ENCODE data around the gene ST8SIA4.

Gene ST8SIA4, protein sequence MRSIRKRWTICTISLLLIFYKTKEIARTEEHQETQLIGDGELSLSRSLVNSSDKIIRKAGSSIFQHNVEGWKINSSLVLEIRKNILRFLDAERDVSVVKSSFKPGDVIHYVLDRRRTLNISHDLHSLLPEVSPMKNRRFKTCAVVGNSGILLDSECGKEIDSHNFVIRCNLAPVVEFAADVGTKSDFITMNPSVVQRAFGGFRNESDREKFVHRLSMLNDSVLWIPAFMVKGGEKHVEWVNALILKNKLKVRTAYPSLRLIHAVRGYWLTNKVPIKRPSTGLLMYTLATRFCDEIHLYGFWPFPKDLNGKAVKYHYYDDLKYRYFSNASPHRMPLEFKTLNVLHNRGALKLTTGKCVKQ

DNA sequence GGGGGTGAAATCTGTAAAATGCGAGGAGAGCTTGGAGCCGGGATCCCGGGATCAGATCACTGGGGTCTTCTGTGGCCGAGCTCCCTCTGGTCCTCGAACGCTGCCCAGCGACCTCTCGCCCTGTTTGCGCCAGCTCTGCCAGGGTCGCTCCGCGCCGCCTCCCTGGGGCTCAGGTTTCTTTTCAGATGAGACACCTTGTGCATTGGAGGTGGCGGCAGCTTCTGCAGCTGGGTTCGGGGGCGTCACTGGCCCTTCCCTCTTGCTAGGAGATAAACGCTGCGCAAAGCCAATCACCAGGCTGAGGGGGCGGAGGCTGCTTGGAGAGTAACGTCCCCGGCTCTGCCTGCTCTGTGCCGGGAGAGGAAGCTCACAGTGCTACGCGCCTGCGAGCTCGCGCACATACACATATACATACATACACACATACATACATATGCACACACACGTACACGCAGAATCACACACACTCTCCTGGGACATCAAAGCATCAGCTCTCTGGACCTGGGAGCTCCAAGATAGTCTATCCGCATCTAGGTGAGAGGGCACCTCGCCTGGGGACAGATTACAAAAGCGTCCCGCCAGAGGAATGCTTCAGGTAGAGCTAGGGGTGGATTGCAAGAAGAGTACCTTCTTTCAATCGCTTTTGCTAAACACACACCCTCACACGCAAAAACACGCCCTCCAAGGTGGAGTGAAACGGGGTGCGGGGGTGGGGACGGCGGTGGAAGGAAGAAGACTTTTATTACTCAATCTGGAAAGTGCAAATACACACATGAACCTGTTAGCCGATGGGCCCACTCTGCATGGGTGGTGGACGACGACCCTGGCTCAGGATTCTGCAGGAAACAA is at the start of gene ST8SIA4:
ST8SIA4 (minus strand) TSS at position 244 of the 849 bp plus-strand sequence. CDS start 327 bp downstream, outside the sequence.
- peak; percentile 78 to 81 for DNase-seq (ENCODE audit: low read depth in 2 of 2)

DNA sequence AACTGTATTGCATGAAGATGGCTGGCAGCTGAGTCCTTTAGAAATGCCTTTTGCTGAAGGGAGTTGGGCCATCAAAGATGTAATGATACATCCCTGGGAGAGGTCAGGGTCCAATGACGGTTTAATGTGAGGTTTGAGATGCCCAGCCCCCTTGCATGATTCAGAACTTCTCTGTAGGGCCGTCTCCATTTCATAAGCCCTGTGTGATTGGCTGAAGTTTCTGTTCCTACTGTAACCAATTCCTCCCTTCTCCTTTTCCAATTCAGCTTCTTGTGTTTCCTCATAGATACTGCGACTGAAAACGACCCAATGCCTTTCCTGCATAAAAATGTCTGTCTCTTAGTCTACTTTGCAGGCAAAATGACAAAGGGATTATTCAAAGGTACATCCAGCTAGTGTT is 47.9 kb upstream of the ST8SIA4 start:
- DNase-seq (ENCODE audit: low read depth in 2 of 2): no peak

DNA sequence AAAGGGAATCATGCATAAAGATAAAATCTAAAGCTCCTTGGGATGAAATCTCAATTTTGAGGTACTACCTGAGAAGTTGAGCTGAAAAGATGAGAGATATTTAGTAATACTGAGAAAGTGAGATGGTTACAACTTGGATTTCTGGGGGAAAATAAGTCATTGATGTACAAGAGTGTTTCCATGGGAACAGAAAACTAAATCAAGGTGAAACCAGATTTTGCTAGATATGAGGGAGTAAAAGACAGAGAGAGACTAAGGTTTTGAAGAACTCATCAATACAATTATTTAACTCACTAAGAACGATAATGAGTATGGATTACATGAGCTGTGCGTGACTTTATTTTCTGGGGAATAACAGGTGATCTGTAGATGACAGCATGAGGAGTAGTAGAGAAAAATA is 10.2 kb upstream of the ST8SIA4 start:
- DNase-seq (ENCODE audit: low read depth in 2 of 2): no peak

DNA sequence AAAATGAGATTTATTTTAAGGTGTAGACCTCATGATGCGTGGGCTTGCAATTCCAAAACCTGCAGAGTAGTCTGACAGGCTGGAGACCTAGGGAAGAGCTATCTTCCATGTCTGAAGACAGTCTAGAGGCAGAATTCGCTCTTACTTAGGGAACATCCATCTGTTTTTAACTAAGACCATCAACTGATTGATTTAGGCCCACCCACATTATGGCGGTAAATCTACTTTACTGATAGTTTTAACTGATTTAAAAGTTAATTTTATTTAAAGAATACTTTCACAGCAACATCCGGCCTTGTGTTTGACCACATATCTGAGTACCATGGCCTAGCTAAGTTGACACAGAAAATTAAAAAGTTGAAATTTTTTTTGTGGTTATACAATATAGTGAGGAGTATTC is 6.0 kb upstream of the ST8SIA4 start:
- DNase-seq (ENCODE audit: low read depth in 2 of 2): no peak

DNA sequence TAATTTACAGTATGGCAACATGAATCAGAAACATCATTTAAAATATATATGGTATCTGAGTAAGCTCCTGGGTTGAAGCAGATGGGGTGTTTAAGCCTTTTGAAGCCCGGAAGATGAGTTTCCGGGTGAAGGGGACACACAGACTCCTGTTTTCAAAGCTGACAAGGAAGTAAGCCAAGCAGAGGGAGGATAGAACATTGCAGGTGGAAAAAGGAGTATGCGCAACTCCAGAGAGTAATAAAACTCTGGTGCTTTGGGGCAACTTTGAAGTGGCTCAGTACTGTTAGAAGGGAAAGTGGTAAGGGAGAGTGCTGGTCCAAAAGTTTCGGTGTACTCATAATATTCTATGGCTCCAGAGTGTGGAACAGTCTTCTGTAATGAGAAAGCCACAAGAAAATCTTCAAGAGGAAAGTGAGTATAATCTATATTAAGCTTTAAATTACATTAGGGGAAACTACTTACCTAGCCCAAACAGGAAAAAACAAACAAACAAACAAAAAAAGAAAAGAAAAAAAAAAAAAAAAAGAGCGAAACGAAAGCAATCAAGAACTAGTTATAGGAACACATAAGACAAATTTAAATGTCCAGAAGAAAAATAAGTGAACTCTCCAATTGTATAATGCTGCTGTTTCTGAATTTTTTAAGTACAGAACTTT is 2.3 kb upstream of the ST8SIA4 start:
- no peak for DNase-seq (ENCODE audit: low read depth in 2 of 2)

DNA sequence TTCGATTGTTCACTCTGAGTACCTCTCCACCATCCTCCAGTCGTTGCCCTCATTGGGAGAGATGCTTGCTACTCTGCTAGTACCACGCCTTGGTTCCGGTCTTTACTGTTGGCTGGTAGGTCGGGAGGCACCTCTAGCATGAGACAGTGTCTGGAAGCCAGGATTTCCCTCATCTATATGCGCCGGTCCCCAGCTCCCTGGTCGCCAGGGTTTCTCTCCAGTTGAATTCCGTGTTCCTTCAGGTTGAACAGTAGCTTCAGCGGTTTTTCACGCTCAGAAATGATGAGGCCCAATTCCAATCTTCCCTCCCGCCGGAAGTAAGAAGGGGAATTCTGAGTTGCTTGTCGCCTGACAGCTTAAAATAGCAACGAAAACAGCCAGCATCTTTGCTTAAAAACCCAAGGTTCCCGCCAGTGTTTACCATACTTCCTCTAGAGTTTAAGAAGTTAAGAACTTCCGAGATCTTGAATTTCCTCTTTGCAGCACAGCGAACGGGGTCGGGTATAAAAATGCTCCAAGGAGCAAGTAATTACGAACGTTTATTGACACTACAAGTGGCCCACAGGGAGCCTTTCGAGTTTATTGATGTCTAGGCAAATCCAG is 1.3 kb upstream of the ST8SIA4 start:
- DNase-seq (ENCODE audit: low read depth in 2 of 2): peak in 1 of 2 donors; percentile 29

DNA sequence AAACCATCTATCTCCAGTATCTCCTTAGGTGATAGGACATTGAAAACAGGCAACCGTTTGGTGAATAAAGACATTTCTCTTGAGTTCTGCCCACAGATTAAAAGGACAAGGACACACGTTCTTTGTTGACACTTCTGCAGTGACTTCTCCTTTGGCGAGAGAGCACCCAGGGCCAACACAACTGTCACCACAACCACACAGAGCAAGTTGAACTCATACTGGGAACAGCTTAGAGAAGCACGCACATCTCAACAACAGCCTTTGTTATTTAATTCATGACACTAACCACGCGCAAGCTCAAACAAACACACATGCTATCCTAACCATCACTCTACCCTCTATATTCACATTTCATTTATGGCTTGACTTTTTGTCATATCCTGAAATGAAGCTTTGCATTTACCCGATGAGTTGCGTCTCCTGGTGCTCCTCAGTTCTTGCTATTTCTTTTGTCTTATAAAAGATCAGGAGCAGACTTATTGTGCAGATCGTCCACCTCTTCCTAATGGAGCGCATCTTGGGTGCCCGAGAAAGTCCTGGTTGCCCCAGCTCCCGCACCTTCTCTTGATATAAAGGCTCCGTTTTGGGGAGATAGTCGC is 543 bp downstream of the ST8SIA4 start:
- no peak for DNase-seq (ENCODE audit: low read depth in 2 of 2)

DNA sequence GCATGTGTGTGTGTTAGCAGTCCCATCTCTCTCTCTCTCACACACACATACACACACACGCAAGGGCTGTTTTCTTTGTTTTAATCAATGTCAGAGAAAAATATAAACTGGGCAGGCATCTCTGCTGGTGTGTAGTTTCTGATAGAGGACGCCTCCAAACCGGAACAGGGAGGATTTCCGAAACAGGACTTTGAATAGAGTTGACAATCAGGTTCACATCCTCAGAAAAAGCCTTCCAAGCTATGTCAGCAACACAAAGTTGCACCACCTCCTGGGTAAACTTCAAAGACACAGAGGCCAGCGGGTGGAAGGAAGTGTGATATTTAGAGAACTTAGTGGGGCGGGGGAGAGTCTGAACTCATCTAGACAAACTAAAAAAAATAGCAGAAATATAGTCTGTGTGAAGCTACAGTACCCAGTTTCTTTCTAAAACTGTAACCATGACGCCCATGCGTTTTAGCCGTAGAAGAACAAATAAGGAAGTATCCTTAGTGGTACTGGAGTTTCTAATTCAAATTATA is 1.2 kb downstream of the ST8SIA4 start:
- DNase-seq (ENCODE audit: low read depth in 2 of 2): peak in 1 of 2 donors; percentile 28

DNA sequence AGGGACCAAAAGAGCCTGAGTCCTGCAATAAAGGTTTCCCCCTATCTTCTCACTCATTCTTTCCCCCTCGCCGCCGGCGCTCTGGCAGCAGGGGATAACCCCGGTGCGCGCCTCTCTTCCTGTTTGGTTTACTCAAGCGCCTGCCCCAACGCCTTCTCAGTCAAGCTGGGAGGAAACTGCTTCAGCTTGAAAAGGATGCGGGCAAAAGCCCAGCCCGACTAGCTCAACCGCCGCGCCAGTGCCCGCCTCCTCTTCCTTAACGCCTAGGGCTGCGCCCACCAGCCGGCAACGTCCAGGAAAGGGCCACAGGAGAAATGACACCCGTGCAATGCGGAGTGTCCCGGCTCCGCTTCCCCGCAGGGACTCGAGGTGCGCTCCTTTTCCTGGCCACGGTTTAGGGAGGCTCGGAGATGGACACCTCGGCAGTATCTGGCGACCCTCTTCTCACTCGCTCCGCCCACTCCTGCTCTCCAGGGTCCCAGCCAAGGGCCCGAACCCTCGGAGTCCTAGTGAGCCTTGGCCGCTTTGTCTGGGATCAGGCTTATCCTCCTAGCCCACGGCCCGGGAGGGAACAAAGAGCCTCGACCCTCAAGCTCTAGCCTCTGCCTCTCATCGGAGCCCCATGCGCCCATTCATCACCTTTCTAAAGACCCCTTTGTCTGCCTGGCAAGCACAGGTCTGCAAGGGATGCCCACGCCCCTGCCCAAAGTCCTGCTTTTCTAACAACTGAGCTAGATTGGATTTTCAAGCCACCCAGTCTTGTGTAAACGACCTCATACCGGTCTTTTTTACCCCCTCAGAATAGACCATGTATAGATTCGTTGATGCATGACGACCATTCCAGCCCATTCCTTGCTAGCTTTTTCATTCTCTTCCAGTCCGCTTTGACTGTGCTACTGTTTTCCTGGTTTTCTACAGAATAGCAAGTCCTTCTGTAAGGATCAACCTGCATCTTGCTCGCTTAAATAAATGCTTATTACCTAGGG is 2.0 kb downstream of the ST8SIA4 start:
- peak; percentile 80 to 85 for DNase-seq (ENCODE audit: low read depth in 2 of 2)

DNA sequence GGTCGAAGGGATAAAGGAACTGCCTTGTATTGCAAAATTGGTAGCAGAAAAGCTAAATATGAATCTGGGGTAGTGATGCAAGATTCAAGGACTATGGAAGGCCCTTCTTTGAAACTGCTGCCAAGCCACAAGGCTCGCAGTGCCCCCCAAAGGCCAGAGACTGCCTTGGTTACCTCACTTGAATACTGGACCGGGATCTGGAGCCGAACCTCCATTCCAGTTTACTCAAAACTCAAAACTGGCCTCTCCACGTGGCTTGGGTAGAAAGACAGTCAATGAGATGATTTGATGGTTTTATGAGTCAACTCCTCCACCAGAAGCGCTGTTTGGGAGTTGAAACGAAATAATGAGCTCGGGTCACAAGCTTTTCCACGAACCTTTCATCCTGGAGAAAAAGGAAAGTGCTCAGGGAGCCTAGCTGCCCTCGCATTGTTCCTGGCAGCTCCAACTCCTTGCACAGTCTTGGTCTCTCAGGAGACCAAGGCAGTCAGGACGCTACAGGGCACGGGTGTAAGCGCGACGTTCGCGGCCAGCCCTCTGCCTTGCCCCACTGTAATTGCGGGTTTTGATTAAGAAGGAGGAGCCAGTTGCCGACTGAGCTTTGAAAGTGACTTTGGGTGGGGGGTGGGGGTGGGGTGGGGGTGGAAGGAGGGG is 2.8 kb downstream of the ST8SIA4 start:
- no peak for DNase-seq (ENCODE audit: low read depth in 2 of 2)

DNA sequence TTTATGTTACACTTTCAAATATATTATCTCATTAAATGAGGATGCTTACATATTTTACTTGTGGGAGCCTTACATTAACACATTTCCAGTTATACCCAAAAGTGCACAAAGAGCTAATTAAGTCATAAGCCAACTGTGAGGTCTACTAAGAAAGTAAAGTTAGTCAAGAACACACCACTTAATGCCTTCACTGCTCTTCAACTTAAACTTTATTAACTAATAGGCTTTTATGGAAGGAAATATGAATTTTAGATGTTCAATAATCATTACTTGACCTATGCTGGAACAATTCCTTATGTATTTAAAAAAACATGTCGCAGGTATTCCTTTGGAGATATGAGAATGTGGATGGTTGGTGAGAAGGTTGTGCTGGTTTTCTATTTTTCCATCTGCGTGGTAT is 3.4 kb downstream of the ST8SIA4 start:
- DNase-seq (ENCODE audit: low read depth in 2 of 2): no peak

DNA sequence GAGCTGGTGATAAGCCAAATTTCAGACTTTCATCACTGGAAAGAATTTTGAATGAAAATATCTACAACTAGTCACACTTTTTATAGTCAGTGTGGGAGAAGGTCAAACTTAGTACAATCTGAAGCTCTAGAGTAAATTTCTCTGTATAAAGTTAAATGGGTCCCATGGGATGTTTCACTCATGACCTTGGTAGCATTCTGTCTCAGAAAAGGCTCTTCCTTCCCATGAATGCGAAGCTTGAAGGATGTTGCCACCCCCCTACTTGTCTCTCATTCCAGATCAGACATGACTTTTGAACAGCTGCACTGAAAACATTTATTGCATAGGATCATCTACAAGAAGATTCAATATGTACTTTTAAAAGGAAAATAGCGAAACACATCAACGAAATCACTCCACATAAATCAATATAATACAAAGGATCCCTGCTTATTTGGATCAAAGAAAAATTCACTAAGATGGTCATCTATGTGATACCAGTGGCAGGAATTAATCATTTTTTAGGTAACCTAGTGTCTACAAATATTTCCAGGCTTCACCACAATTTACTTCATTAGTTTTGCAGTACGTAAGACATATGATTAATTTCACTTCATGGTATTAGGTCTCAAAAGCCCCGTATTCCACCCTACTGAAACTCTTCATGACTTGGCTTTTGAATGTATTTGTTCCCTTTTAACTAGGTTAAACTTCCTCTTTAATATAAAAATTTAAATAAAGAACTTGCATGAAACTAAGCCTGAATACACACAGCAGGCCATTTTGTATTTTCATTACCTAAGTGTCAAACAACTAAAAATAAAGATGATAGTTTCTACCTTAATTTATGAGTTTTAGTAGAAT is 4.4 kb downstream of the ST8SIA4 start:
- no peak for DNase-seq (ENCODE audit: low read depth in 2 of 2)

DNA sequence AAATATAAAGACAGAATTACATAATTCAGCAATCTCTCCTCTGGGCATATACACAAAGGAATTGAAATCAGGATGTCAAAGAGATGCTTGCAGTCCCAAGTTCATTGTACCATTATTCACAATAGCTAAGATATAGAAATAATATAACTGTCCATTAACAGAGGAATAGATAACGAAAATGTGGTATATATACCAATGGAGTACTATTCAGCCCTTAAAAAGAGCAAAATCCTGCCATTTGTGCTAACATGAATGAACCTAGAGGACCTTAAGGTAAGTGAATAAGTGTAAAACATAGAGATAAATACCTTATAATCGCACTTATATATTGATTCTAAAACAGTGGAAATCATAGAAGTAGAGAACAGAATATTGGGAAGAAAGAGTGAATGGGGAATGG is 7.0 kb downstream of the ST8SIA4 start:
- DNase-seq (ENCODE audit: low read depth in 2 of 2): no peak

DNA sequence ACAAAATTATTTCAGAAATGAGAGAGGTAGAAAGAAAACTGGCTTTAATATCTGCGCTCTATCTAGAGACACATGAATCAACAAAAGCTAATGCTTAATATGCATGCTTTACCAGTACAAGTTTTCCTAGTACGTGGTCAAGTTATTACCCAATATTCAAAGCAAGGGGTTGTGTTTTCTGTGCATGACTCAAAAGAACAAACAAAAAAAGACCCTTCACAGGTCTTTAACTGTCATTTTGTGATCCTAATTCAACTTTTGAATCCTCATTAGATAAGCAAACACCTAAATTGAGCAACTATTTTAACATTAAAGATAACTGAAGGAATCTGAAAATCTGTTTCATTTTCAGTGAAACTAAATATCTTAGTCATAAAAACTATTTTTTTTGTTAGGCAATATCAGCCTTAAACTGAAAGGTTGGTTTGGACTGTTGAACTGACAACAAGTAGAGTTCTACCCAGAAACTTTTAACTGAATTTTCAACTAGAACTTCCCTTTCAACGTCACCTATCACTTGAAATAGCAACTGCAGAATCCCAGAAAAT is 12.5 kb downstream of the ST8SIA4 start:
- no peak for DNase-seq (ENCODE audit: low read depth in 2 of 2)

DNA sequence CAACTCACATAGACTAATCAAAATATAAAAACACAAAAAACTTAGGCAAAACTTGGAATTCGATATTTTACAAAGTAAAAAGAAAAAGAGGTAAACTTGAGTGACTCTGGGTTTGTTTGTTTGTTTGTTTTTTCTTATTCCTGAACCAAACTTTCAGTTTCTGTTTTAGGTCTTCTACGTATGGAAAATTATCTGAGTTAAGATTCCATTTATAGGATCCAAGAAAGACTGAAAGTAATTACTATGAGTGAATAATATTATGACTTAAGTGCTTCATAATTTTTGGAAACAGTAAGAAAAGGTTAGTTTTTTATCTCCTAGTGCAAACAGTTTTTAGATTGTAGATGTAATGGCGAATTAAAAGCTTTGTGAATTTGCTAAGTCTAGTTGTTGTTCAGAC is 13.2 kb downstream of the ST8SIA4 start:
- DNase-seq (ENCODE audit: low read depth in 2 of 2): no peak

DNA sequence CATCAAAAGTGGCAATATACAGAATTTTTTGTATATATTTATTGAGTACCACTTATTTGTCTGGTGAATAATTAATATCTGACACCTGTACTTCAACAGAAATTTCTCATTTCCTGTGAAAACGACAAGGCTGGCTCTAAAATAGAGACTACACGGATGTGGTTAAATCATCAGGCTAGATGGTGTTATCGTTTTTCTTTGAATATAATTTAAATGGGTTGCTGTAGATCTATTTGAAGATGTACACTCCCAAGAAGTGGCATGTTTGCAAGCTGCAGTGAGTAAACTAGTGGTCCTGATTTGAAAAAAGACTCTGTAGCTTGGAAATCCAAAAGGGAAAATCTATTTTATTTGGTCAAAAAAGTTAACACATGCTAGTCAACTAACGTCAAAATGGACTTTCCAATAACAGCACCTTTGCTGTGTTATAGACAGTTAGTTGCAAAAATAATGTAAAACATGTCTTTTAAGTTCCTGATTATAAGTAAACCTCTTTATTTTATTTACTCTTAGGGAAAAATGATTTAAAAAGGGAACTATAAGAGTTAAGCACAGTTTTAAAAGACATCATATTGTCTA is 13.8 kb downstream of the ST8SIA4 start:
- no peak for DNase-seq (ENCODE audit: low read depth in 2 of 2)

DNA sequence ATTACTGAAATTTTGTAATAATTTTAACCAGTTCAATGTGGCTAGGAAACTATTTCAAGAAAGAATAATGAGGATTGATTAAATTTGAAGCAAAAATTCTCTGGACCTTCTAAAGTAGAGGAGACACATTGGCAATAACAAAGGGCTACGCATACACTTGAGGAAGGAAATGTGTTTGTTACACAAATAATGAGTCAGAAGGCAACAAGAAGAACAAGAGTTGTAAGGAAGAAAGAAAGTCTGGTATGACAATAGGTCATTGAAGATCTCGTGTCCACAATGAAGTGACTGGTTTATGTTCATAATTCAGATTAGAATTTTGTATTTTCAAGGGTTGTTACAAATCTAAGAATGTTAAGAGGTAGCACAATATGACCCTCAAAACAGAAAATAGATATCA is 25.8 kb downstream of the ST8SIA4 start:
- no peak for DNase-seq (ENCODE audit: low read depth in 2 of 2)
